Measurements from ENCODE around the gene MKS1.

- TF ChIP-seq CTCF (IDR thresholded peaks at IDR 0.05) = no peak
- TF ChIP-seq POLR2A (IDR thresholded peaks at IDR 0.05) = no peak
These were observed 19.1 kb upstream of the MKS1 start, which contains the start of gene LPO for GRCh38 chr17:58238147-58238634.

Measured in breast epithelium (tissue), 3 donors.